CD14-positive monocyte (primary cell): Measurements from ENCODE around the gene CUX1. TPM values are rescaled to one million over a fixed set of nuclear protein-coding genes. Genes with fewer than 3 reads are reported as not detected.

Experiments
- DNase-seq, 3 donors: peaks; one replicate each; pipeline ENCODE4 v3.0.0-alpha.2; 2011 to 2022
- H2AFZ ChIP-seq: 2 replicates; pipeline ENCODE4 v1.6.0; 2012; ENCODE audit warnings: mild to moderate bottlenecking, low read depth, low read length, inconsistent platforms; ENCODE audit not compliant: insufficient read depth, poor library complexity, severe bottlenecking
- H3K27ac ChIP-seq, 2 donors: 1 replicate in 1 of 2; 2 replicates in 1 of 2; pipeline ENCODE4 v1.5.1; 2012 to 2013; ENCODE audit warnings: low read length in 2 of 2, control low read depth in 1 of 2, inconsistent platforms in 1 of 2, low read depth in 1 of 2, mild to moderate bottlenecking in 1 of 2
- H3K27me3 ChIP-seq, 2 donors: one replicate each; pipeline versions ENCODE4 v1.6.0 to v1.6.1; 2011 to 2013; ENCODE audit warnings: low read length in 2 of 2; ENCODE audit not compliant: control insufficient read depth in 2 of 2, insufficient read depth in 2 of 2
- H3K36me3 ChIP-seq, 2 donors: replicated peaks in 1 of 2; 1 replicate in 1 of 2; 2 replicates in 1 of 2; pipeline versions ENCODE4 v1.5.1 to v1.6.1; 2012 to 2013; ENCODE audit warnings: low read length in 2 of 2, control low read depth in 1 of 2, inconsistent platforms in 1 of 2, mild to moderate bottlenecking in 1 of 2; ENCODE audit not compliant: insufficient read depth in 2 of 2, control insufficient read depth in 1 of 2
- H3K4me1 ChIP-seq, 2 donors: 1 replicate in 1 of 2; 2 replicates in 1 of 2; pipeline versions ENCODE4 v1.5.1 to v1.6.1; 2012 to 2013; ENCODE audit warnings: low read length in 2 of 2, control low read depth in 1 of 2, inconsistent platforms in 1 of 2, mild to moderate bottlenecking in 1 of 2, moderate library complexity in 1 of 2; ENCODE audit not compliant: insufficient read depth in 2 of 2, control insufficient read depth in 1 of 2
- H3K4me2 ChIP-seq: replicated peaks from 2 replicates; pipeline ENCODE3; 2012; ENCODE audit warnings: low read length, moderate library complexity, mild to moderate bottlenecking; ENCODE audit not compliant: poor library complexity, severe bottlenecking; ENCODE audit errors: extremely low read depth
- H3K4me3 ChIP-seq, 3 experiments: fragments of 200-600 bp in 1 of 3; sonication (generic) in 1 of 3; replicated peaks in 1 of 3; 1 replicate in 2 of 3; 2 replicates in 1 of 3; pipeline ENCODE4 v1.5.1; 2011 to 2013; ENCODE audit warnings: low read length in 3 of 3, mild to moderate bottlenecking in 3 of 3, control low read depth in 2 of 3, low read depth in 2 of 3, inconsistent platforms in 1 of 3, moderate library complexity in 1 of 3
- H3K79me2 ChIP-seq: 2 replicates; pipeline ENCODE4 v1.6.0; 2012; ENCODE audit warnings: mild to moderate bottlenecking, control low read depth, inconsistent platforms, low read length, moderate library complexity; ENCODE audit not compliant: insufficient read depth
- H3K9ac ChIP-seq: 2 replicates; pipeline ENCODE4 v1.6.0; 2017; ENCODE audit warnings: low read length, mild to moderate bottlenecking; ENCODE audit not compliant: insufficient read depth, poor library complexity, severe bottlenecking
- H3K9me3 ChIP-seq, 2 donors: replicated peaks in 1 of 2; 1 replicate in 1 of 2; 2 replicates in 1 of 2; pipeline versions ENCODE4 v1.5.1 to v1.6.1; 2012 to 2013; ENCODE audit warnings: low read length in 2 of 2, control low read depth in 1 of 2; ENCODE audit not compliant: control insufficient read depth in 1 of 2, insufficient read depth in 1 of 2
- H4K20me1 ChIP-seq: 2 replicates; pipeline ENCODE4 v1.6.0; 2012; ENCODE audit warnings: mild to moderate bottlenecking, low read length, control low read depth, moderate library complexity; ENCODE audit not compliant: insufficient read depth
- H3K27ac Mint-ChIP-seq, 7 donors: one replicate each; pipeline ENCODE4 v1.8.0; 2020; ENCODE audit warnings: mild to moderate bottlenecking in 7 of 7, mixed read lengths in 7 of 7, moderate library complexity in 6 of 7, inconsistent platforms in 2 of 7
- H3K27me3 Mint-ChIP-seq, 3 donors: one replicate each; pipeline ENCODE4 v1.8.0; 2021 to 2022; ENCODE audit warnings: low read depth in 3 of 3, mild to moderate bottlenecking in 3 of 3, mixed read lengths in 3 of 3, moderate library complexity in 3 of 3, inconsistent platforms in 1 of 3
- H3K36me3 Mint-ChIP-seq, 2 donors: one replicate each; pipeline ENCODE4 v1.8.0; 2020; ENCODE audit warnings: mixed read lengths in 2 of 2, inconsistent platforms in 1 of 2, mild to moderate bottlenecking in 1 of 2
- H3K4me1 Mint-ChIP-seq: one replicate; pipeline ENCODE4 v1.8.0; 2020; ENCODE audit warnings: mild to moderate bottlenecking, mixed read lengths
- H3K4me3 Mint-ChIP-seq, 2 donors: one replicate each; pipeline ENCODE4 v1.8.0; 2020; ENCODE audit warnings: mild to moderate bottlenecking in 2 of 2, mixed read lengths in 2 of 2, moderate library complexity in 1 of 2
- H3K9me3 Mint-ChIP-seq, 7 donors: one replicate each; pipeline ENCODE4 v1.8.0; 2020 to 2022; ENCODE audit warnings: mixed read lengths in 7 of 7, mild to moderate bottlenecking in 6 of 7, moderate library complexity in 6 of 7, inconsistent platforms in 2 of 7
- CTCF ChIP-seq: fragments of 200-600 bp; IDR thresholded peaks from one replicate; pipeline ENCODE4 v1.8.0; 2022; ENCODE audit warnings: antibody characterized with exemption, mild to moderate bottlenecking
- WGBS: methylation state at CpG from one replicate; pipeline ENCODE4 v1.1.5; 2013; ENCODE audit warnings: missing lambda C conversion rate; ENCODE audit not compliant: insufficient coverage; 5-methylcytosine and 5-hydroxymethylcytosine counted together
- intact Hi-C, 2 donors: fragments of 100-400 bp; cut with micrococcal nuclease; formaldehyde crosslinking; loops; one replicate each; pipeline versions ENCODE4 v1.15.0 to v1.15.1; 2023
- polyA plus RNA-seq, 3 donors: library from polyadenylated mRNA; depleted of rRNA in 1 of 3; unstranded in 2 of 3; stranded (reverse) in 1 of 3; fragments of 300-500 nt in 2 of 3; fragments of >200 nt in 1 of 3; fragmentation: Illumina TruSeq in 2 of 3; gene quantifications; 1 replicate in 2 of 3; 2 replicates in 1 of 3; pipeline ENCODE4 v1.2.3, GENCODE V29; 2012 to 2021

The CUX1 gene
- polyA plus RNA-seq, 3 donors, result 17.6 to 38.0 (median 28.0) TPM

GRCh38 chr7:102230593-102230992 is 413.2 kb downstream of the CUX1 start:
- TF ChIP-seq CTCF, result no peak
- Mint-ChIP-seq H3K36me3 (peaks cover 57 to 93% of the 10 kb centered on the region in 2 donors), H3K4me3 (no peak overlapping the region), H3K27me3 (no peaks in the 10 kb centered on the region), H3K9me3 (no peaks in the 10 kb centered on the region), H3K4me1 (no peaks in the 10 kb centered on the region), H3K27ac (peak overlapping the region in 1 of 7 donors; percentile 32)
- Histone ChIP-seq H3K27me3 (no peaks in the 10 kb centered on the region), H3K27ac (no peak overlapping the region), H3K4me2 (no peak overlapping the region), H3K36me3 (peaks cover 59 to 96% of the 10 kb centered on the region in 2 donors), H2AFZ (no peak overlapping the region), H3K79me2 (no peaks in the 10 kb centered on the region), H3K4me1 (no peaks in the 10 kb centered on the region), H4K20me1 (peaks cover 6% of the 10 kb centered on the region), H3K4me3 (no peak overlapping the region), H3K9ac (no peak overlapping the region), H3K9me3 (no peaks in the 10 kb centered on the region)
- DNase-seq, result peak in 1 of 3 donors; percentile 34
- WGBS, result 60% methylated on average over 1 of the region's 4 CpGs
- intact Hi-C loops, result loop anchor here in 1 of 2 donors (10.0 kb wide), 1 partner anchor 626 kb away; no protein-coding TSS in a partner anchor

GRCh38 chr7:102232611-102233286 is 415.3 kb downstream of the CUX1 start:
- Histone ChIP-seq H4K20me1 (peaks cover 16% of the 10 kb centered on the region), H3K9ac (no peak overlapping the region), H3K4me2 (no peak overlapping the region), H3K9me3 (no peaks in the 10 kb centered on the region), H3K36me3 (peaks cover 65 to 97% of the 10 kb centered on the region in 2 donors), H3K27ac (no peak overlapping the region), H3K4me1 (no peaks in the 10 kb centered on the region), H3K4me3 (no peak overlapping the region), H2AFZ (no peak overlapping the region), H3K79me2 (no peaks in the 10 kb centered on the region), H3K27me3 (no peaks in the 10 kb centered on the region)
- WGBS, result 96% methylated on average over 6 of the region's 12 CpGs
- intact Hi-C loops, result loop anchor here in 1 of 2 donors (10.0 kb wide), 1 partner anchor 628 kb away; no protein-coding TSS in a partner anchor
- H3K4me1 Mint-ChIP-seq, result no peaks in the 10 kb centered on the region
- peaks cover 0 to 1% (median 0%) of the 10 kb centered on the region in 7 donors for H3K9me3 Mint-ChIP-seq
- peak overlapping the region in 4 of 7 donors; percentile 27 to 66 (median 40) for H3K27ac Mint-ChIP-seq
- DNase-seq, result no peak
- H3K36me3 Mint-ChIP-seq, result peaks cover 55 to 99% of the 10 kb centered on the region in 2 donors
- H3K27me3 Mint-ChIP-seq, result peaks cover 0 to 1% (median 0%) of the 10 kb centered on the region in 3 donors
- H3K4me3 Mint-ChIP-seq, result no peak overlapping the region
- no peak for TF ChIP-seq CTCF
